ENCODE data around the gene FBXO39. TPM values are rescaled to one million over a fixed set of nuclear protein-coding genes. Genes with fewer than 3 reads are reported as not detected.

The FBXO39 gene
- polyA plus RNA-seq, 4 donors, result 0.08 to 0.29 (median 0.20) TPM; not detected in 1

Other genes with a start within 250 kb of the FBXO39 start
- gene PITPNM3, start 219.7 kb upstream of the FBXO39 start, polyA plus RNA-seq (ENCODE audit: insufficient read length in 4 of 4), result 10 to 100 TPM in 1 of 4 donors, 1 to 10 TPM in 3; 7.6 to 16.5 (median 9.4) TPM
- 10 to 100 TPM; 28.7 to 39.7 (median 37.6) TPM for gene KIAA0753, start 135.5 kb upstream of the FBXO39 start, polyA plus RNA-seq (ENCODE audit: insufficient read length in 4 of 4)
- 10 to 100 TPM; 49.1 to 91.7 (median 82.0) TPM for gene TXNDC17, start 135.2 kb upstream of the FBXO39 start, polyA plus RNA-seq (ENCODE audit: insufficient read length in 4 of 4)
- 10 to 100 TPM; 21.9 to 29.5 (median 28.8) TPM for gene MED31, start 124.6 kb upstream of the FBXO39 start, polyA plus RNA-seq (ENCODE audit: insufficient read length in 4 of 4)
- gene C17orf100, start 124.5 kb upstream of the FBXO39 start, polyA plus RNA-seq (ENCODE audit: insufficient read length in 4 of 4), result 10 to 100 TPM in 2 of 4 donors, 1 to 10 TPM in 2; 8.0 to 12.7 (median 9.6) TPM
- gene SLC13A5, start 62.8 kb upstream of the FBXO39 start, polyA plus RNA-seq (ENCODE audit: insufficient read length in 4 of 4), result 1 to 10 TPM in 3 of 4 donors, under 1 TPM in 1; 0.57 to 3.4 (median 2.3) TPM
- gene XAF1, start 20.2 kb upstream of the FBXO39 start, polyA plus RNA-seq (ENCODE audit: insufficient read length in 4 of 4), result 10 to 100 TPM in 2 of 4 donors, 1 to 10 TPM in 2; 4.7 to 15.4 (median 11.0) TPM
- under 1 TPM in 3 of 4 donors, not detected in 1; 0.34 to 0.67 (median 0.53) TPM for gene TEKT1, start 55.5 kb downstream of the FBXO39 start, polyA plus RNA-seq (ENCODE audit: insufficient read length in 4 of 4)
- 1 to 10 TPM; 1.2 to 3.2 (median 2.1) TPM for gene ALOX12, start 219.8 kb downstream of the FBXO39 start, polyA plus RNA-seq (ENCODE audit: insufficient read length in 4 of 4)
- 100 to 1,000 TPM; 108 to 194 (median 188) TPM for gene RNASEK, start 236.4 kb downstream of the FBXO39 start, polyA plus RNA-seq (ENCODE audit: insufficient read length in 4 of 4)
- gene BCL6B, start 246.8 kb downstream of the FBXO39 start, polyA plus RNA-seq (ENCODE audit: insufficient read length in 4 of 4), result 10 to 100 TPM; 20.0 to 25.0 (median 23.9) TPM